Caki2 (cell line): ENCODE measurements around the gene ZHX3. TPM values are rescaled to one million over a fixed set of nuclear protein-coding genes. Genes with fewer than 3 reads are reported as not detected.

Source experiments
- DNase-seq: peaks from one replicate; pipeline ENCODE4 v3.0.0-alpha.2; 2015; ENCODE audit warnings: low read depth
- in situ Hi-C: cut with HindIII; loops from 2 replicates; pipeline ENCODE4 v1.10.0; 2016; ENCODE audit warnings: low sequenced_read_pairs, low pct_unique_long_range_greater_than_20kb, mixed read lengths
- total RNA-seq: library from RNA; depleted of rRNA; stranded (reverse); fragments of >200 nt; shearing (Covaris generic); gene quantifications from 2 replicates; pipeline ENCODE4 v1.2.3, GENCODE V29; 2014; ENCODE audit warnings: low replicate concordance

ZHX3 gene
- total RNA-seq, 1 experiment from 2014 or later: 5.9 TPM

DNA sequence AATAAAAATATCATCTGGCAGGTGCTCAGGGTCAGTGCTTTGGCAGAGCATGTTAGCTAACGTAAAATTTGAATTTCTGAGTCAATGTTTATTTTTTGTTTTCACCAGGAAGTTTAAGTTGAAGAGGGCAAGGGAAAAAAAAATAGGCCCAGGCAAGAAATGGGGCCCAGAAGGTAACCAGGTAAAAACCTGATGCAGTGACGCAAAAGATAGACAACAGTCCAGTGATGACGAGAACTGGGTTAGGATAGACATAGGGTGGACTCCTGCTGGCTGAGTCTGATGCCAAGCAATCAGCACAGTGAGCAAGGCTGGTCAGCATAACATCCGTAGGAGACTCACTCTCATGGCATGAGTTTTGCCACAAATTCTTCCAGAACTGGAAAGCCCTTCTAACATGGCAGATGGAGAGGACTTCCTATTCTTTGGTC lies 42.2 kb downstream of the ZHX3 start:
- DNase-seq: no peak
- in situ Hi-C loops: no loop called here

DNA sequence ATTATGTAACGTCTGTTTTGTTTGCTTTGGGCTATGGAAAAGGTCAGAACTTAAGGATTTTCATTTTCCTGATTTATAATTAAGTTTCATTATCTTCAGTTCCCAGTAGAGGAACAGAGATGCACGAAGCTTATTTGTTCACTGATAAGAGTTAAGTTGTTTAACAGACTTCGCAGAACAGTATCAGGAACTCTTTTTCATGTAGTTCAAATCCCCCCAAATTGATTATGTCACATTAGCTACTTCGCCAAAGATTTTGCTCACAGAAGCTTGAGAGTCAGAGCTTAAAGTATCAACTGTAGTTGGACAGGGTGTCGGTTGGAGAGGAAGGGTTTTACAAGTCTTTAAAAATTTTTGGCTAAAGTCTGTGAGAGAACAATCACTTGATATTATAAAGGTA lies 43.4 kb downstream of the ZHX3 start:
- in situ Hi-C loops: no loop called here
- no peak for DNase-seq

DNA sequence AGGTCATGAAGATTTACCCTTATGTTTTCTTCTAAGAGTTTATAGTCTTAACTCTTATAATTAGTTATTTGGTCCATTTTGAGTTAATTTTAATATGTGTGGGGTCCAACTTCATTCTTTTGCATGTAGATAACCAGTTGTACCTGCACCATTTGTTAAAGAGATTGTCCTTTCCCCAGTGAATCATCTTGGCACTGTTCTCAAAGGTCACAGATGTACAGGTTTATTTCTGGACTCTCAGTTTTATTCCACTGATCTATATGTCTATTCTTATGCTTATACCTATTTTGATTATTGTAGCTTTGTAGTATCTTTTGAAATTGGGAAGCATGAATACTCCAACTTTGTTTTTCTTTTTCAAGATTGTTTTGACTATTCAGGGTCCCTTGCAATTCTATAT lies 44.1 kb downstream of the ZHX3 start:
- no peak for DNase-seq
- in situ Hi-C loops: no loop called here

DNA sequence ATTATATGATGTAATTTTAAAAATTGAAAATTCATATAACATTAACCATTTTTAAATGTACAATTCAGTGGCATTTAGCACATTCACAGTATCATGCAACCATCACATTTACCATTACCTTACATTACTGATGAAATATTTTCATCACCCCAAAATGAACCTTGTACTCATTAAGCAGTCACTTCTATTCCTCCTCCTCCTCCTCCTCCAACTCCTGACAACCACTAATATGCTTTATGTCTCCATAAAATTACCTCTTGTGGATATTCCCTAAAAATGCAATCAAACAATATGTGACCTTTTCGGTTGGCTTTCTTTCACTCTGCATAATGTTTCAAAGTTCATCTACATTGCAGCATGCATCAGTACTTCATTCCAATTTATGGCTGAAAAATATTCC lies 45.2 kb downstream of the ZHX3 start:
- in situ Hi-C loops: no loop called here
- no peak for DNase-seq

DNA sequence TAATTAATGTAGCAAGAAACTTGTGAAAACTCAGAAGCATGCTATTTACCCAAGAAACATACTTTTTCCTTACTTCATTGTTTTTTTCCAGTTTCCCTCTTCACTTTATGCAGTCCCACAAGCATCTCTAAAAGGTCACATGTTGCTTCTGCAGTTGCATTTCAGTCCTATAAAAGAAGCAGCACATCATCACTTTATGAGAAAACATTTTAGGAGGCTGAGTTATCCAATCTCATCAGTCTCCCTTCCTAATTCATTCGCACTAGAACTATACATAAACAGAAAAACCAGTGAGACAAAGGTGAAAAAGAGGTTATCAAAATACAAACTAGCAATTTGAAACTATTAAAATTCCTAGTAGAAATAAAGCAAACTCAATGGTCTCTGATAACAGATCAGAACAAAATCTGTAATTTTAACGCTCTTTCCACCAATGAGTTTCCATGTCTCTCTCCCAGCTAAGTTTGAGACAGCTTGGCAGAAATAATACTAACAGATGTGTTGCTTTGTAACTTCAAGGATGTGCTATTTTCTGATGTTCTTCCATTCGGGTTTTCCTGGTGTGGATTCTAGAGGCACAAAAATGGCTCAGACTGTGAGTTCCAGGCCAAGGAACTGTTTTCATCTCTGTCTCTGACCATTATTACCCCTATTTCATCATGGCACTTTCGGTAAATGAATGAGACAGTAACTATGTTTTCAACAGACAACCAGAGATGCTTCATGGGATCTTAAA lies 48.4 kb downstream of the ZHX3 start:
- in situ Hi-C loops: no loop called here
- no peak for DNase-seq

DNA sequence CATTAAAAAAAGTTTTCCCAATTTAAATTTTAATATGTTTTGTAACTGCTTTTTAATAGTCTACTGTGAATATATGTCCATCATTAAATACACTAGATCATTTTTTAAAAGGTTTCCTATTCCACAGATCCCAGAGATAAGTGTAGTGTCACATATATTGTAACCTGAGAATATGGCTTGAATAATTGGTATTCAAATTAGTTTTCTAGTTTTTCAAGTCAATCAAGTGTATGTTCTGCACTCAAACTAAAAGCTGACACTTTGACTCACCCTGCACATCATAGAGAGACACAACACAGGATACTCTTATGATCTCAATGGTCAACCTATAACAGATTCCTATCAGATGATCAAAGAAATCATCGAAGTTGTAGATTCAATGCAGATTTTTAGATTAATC lies 49.1 kb downstream of the ZHX3 start:
- in situ Hi-C loops: no loop called here
- DNase-seq: no peak

DNA sequence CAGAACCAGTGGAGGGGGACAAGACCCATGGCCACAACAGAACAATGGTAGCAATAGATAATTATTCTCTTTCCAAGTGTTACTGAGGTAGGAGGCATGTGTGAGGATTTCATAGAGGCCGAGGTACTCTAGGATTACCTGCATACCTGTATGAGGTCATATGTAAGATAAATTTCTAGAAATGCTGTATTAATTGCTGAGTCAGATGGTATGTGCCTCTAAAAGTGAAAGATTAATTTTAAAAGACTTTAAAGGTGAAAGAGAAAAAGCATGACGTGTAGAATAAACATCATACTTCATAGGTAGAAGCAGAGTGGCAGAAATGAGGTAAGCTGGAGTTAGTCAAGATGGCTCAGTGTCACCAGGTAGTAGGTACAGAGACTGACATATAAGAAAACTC lies 51.6 kb downstream of the ZHX3 start:
- DNase-seq: no peak
- in situ Hi-C loops: no loop called here

DNA sequence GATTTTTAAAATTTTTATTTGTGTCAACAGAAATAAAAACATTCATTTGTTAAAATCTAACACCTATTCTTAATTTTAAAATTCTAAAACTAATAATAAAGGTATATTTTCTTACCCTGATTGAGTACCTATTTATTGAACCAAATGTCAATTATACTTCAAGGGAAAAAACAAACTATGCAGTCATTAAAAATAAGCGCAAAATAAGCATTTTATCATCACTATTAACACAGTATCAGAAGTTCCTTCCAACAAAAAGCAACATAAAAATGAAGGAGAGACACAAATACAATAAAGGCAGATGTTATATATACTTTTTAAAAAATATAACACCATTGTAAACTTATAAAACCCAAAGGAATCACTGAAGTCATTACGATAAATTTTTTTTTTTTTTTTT lies 52.7 kb downstream of the ZHX3 start:
- DNase-seq: no peak
- in situ Hi-C loops: no loop called here

DNA sequence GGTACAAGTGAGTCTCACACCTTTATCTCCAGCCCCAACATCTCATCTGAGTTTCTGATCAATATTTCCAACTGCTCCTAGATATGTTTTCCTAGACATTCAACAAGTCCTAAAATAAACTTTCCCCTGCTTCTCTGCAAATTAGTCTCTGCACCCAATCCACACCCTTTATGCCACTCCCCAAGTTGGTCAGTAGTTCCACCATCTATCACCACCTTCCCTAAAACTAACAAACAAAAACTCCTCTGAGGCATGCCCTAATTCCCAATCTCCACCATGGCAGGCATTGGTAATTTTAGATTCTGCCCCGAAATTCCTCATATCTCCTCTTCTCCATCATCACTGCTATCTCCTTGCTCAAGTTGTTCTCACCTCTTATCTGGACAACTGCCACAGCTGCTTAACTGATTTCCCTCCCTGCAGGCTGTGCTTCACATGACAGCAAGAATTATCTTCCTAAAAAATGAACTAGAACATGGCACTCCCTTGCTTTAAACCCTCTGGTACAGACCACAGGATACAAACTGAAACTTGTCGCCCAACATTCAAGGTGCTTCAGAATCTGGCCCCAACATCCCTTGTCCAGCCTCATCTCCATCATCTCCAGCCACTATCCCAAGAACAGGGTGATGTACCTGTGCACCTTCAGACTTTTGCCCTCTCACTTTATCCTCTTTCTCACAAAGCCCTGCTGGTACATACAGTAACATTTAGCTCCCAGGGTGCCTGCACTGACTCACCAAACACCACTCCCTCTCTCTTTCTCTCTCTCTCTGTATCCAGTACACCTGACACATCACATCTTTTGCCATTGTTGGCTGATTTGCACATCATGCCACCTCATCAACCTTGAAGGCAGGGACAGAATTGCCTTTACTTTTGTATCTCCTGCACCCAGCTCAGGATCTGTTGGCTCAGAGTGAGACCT lies 55.5 kb downstream of the ZHX3 start:
- in situ Hi-C loops: no loop called here
- peak; percentile 26 for DNase-seq

DNA sequence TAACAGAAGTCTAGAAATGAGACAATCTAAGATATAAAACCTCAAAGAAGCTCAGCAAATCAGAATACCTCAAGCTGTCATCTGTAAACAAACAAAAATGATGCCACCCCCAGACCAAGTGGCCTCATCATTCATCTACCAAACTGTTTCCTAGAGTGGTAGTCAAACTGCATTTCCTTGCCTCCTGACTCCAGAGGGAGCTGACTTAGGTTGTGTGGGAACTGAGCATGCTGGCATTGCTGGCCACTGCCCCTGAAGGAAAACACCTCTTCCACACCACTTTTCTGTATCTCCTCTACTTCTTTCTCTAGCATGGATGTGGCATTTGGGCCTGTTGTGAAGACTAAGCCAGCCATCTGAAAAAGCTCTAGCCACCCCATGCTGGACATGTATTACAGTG lies 56.3 kb downstream of the ZHX3 start:
- no peak for DNase-seq
- in situ Hi-C loops: no loop called here

DNA sequence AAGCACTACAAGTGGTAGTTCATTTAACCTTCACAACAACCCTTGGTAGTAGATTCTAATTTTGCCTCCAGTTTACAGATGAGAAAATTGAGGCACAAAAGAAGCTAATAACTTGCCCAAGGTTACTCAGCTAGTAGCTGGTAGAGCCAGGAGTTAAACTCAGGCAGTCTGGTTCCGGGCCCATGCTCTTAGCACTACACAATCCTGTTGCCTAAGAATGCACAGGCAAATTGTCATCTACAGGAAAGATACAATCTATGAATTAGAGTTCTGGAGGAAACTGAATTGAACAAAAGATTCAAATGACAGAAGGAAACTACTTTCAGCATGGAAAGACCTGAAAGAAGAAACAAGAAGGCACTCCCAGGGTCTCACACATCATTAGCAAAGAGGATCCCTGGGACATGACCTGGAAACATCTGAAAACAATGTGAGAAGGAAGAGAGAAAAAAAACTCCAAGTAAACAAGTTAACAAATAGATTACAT lies 56.8 kb downstream of the ZHX3 start:
- no peak for DNase-seq
- in situ Hi-C loops: no loop called here

DNA sequence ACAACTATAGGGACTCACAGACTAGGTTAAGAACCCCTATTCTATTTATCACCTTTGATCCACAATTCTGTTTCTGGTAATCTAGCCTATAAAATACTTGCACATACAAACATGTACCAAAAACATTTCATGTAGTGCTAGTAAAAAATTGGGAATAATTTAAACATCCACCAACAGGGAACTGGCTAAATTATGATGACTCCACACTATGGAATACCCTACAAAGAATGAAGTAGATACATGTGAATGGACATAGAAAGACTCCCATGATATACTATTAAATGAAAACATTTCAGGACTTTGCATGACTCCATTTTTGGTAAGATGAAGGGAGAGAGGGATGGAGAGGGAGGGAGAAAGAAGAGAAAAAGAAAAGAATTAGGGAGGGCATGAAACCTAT lies 58.2 kb downstream of the ZHX3 start:
- no peak for DNase-seq
- in situ Hi-C loops: no loop called here

DNA sequence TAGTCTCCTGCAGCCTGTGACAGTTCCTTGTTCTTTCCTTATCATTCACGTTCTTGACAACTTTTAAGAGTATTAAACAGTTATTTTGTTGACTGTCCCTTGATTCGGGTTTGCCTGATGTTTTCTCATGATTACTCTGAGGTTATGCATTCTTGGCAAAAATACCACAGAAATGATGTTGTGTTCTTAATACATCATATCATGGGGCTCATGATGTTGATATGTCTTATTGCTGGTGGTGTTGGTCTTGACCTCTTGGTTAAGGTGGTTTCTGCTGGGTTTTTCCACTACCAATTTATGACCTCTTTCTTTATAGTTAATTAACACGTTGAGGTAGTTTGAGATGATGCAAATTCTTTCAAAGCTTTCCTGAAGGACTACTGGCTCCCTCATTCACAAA lies 59.1 kb downstream of the ZHX3 start:
- in situ Hi-C loops: no loop called here
- no peak for DNase-seq

DNA sequence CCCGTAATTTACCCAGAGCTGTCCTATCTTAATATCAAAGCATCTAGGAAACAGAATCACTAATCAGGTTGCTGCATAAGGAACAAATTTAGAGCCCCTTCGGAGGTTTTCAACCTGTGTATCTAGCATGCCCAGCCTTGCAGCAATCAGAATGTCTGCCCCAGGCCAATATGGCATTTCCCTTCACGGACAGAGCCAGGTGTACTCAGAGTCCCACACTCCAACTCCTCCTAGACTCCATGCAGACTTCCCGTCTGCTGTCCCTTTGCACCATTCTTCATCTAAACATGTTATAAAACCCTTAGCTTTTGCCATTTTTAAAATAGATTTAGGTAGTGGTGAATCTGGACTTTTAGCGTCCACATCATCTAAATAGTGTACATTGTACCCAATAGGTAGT lies 61.0 kb downstream of the ZHX3 start:
- in situ Hi-C loops: no loop called here
- no peak for DNase-seq

DNA sequence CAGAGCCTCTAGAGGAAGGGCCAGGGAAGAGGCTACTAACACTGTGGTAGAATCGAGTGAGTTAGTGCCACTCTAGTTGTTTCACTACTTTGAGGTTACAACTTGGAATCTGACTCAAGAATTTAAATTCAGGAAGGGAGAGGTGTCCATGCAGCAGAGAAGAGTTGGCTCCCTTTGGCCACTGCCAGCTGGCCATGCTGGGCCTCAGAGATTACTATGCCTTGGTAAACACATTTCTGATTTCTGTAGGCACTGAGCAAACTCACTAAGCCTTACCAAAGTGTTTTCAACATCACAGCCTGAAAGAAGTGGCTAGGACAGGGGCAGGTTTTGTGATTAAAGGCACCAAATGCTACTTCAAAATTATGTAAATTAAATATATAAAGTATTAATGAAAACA lies 61.9 kb downstream of the ZHX3 start:
- DNase-seq: no peak
- in situ Hi-C loops: no loop called here

DNA sequence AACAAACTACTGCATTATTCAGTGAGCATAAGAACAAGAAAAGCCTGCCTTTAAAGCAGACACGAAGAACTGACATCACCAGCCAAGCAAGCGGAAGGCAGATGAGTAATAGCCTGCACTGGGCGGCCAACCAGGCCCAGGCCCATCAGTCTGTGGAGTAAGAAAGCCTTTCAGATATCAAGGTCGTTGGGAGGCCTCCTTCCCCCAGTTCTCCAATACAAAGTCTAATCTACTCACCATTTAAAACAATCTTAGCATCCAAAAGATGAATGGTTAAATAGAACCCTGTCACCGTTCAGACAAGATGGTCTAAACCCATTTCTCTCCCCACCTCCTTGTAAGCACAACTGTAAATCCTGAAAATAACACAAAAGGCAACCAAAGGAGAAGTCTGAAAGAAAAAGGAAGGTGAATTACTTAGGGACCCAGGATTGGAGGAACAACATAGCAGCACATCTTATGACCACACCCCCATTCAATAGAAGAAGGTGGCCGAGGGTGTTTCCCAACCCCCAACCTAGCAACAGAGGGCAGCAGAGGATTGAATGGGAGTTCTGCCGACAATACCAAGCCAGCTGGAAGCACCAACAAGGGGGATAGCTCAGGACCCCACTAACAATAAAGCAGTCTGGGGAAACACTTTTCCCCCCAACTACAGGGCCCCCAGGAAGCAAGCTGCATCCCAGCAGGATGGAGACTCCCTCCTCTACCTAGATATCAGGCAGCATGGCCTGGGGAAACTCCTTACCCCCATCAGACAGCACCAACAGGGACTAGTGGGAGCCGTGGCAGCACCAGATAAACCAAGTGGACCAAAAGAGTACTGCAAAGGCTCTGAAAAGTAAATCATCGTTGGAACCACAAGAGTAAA lies 67.9 kb downstream of the ZHX3 start:
- DNase-seq: peak; percentile 84
- in situ Hi-C loops: no loop called here

DNA sequence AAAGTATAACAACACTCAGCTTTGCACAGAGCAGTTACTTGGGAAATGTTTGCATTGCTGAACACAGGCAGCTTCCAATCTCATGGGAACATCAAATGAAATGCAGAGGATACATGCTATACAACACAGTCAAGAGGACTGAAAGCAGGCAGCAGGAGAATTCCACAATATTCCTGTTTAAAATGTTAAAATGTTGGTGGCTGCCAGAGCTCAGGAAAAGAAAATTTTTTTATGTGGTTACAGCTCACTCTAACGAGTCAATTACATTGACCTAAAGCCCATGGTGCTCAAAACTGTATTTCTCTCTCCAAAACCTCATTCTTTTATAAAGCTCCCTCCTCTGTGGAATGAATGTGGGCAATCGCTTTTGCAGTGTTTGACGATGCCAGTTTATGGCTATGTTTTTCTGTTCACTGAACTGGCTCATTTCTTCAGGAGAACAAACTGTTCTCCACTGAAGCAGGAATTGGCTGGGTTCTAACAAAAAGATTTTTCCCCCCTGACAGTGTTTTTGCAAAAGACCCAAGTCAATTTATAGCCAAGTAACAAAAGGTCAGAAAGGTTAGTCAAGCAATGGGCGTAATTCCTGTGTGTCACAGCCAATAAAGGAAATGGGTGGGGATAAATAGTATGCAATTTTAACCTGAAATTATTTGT lies 69.0 kb downstream of the ZHX3 start:
- in situ Hi-C loops: no loop called here
- DNase-seq: peak; percentile 53
